H9 (cell line): ENCODE results near the gene SLCO3A1. TPM values are rescaled to one million over a fixed set of nuclear protein-coding genes. Genes with fewer than 3 reads are reported as not detected.

Source experiments
- DNase-seq: peaks from one replicate; pipeline ENCODE4 v3.0.0-alpha.2; 2017
- H2AFZ ChIP-seq: one replicate; pipeline ENCODE4 v1.6.1; 2013; ENCODE audit warnings: mild to moderate bottlenecking, low read length, control low read depth, moderate library complexity
- H2AK5ac ChIP-seq: 2 replicates; pipeline ENCODE4 v1.6.1; 2013; ENCODE audit warnings: low read length, control low read depth, mixed read lengths; ENCODE audit not compliant: insufficient read length
- H2BK120ac ChIP-seq: one replicate; pipeline ENCODE4 v1.6.1; 2013; ENCODE audit warnings: low read depth, mild to moderate bottlenecking, low read length, control low read depth, inconsistent platforms; ENCODE audit not compliant: poor library complexity, severe bottlenecking
- H2BK12ac ChIP-seq: 2 replicates; pipeline ENCODE4 v1.6.1; 2013; ENCODE audit warnings: low read length, control low read depth, mixed read lengths, low read depth; ENCODE audit not compliant: insufficient read length
- H2BK15ac ChIP-seq: 2 replicates; pipeline ENCODE4 v1.6.1; 2013; ENCODE audit warnings: low read depth, low read length, control low read depth
- H2BK20ac ChIP-seq: one replicate; pipeline ENCODE4 v1.6.1; 2013; ENCODE audit warnings: low read depth, mild to moderate bottlenecking, low read length, control low read depth, inconsistent platforms; ENCODE audit not compliant: poor library complexity, severe bottlenecking
- H2BK5ac ChIP-seq: 2 replicates; pipeline ENCODE4 v1.6.1; 2013; ENCODE audit warnings: low read length, control low read depth, mixed read lengths; ENCODE audit not compliant: insufficient read length
- H3K14ac ChIP-seq: 2 replicates; pipeline ENCODE4 v1.6.1; 2013; ENCODE audit warnings: low read length, control low read depth; ENCODE audit not compliant: insufficient read depth
- H3K18ac ChIP-seq: 2 replicates; pipeline ENCODE4 v1.6.1; 2013; ENCODE audit warnings: low read depth, mild to moderate bottlenecking, mixed read lengths, low read length, control low read depth; ENCODE audit not compliant: insufficient read length
- H3K23ac ChIP-seq: 2 replicates; pipeline ENCODE4 v1.6.1; 2013; ENCODE audit warnings: low read length, control low read depth, mixed read lengths, low read depth; ENCODE audit not compliant: insufficient read length
- H3K23me2 ChIP-seq: 2 replicates; pipeline ENCODE4 v1.6.1; 2013; ENCODE audit warnings: low read depth, mild to moderate bottlenecking, mixed read lengths, low read length, control low read depth; ENCODE audit not compliant: insufficient read length, poor library complexity, severe bottlenecking
- H3K27ac ChIP-seq: 2 replicates; pipeline ENCODE4 v1.5.1; 2013; ENCODE audit warnings: low read length, control low read depth, mixed read lengths, low read depth; ENCODE audit not compliant: insufficient read length
- H3K27me3 ChIP-seq: 2 replicates; pipeline ENCODE4 v1.6.1; 2013; ENCODE audit warnings: low read length, control low read depth, inconsistent platforms; ENCODE audit not compliant: insufficient read depth
- H3K4ac ChIP-seq: 2 replicates; pipeline ENCODE4 v1.6.1; 2013; ENCODE audit warnings: low read depth, mild to moderate bottlenecking, control low read depth, inconsistent platforms, low read length, moderate library complexity
- H3K4me1 ChIP-seq: 2 replicates; pipeline ENCODE4 v1.6.1; 2013; ENCODE audit warnings: low read length, control low read depth, inconsistent platforms; ENCODE audit not compliant: insufficient read depth
- H3K4me2 ChIP-seq: 2 replicates; pipeline ENCODE4 v1.6.1; 2013; ENCODE audit warnings: low read length, control low read depth, mixed read lengths; ENCODE audit not compliant: insufficient read length, insufficient read depth
- H3K56ac ChIP-seq: 2 replicates; pipeline ENCODE4 v1.6.1; 2013; ENCODE audit warnings: low read depth, mild to moderate bottlenecking, mixed read lengths, low read length, control low read depth; ENCODE audit not compliant: insufficient read length
- H3K79me1 ChIP-seq: 2 replicates; pipeline ENCODE4 v1.6.1; 2013; ENCODE audit warnings: low read depth, mild to moderate bottlenecking, moderate library complexity, low read length, control low read depth, inconsistent platforms; ENCODE audit not compliant: insufficient read depth, poor library complexity, severe bottlenecking
- H3K79me2 ChIP-seq: 2 replicates; pipeline ENCODE4 v1.6.1; 2013; ENCODE audit warnings: low read length, control low read depth, inconsistent platforms; ENCODE audit not compliant: insufficient read depth
- H3K9ac ChIP-seq: 2 replicates; pipeline ENCODE4 v1.6.1; 2013; ENCODE audit warnings: low read length, control low read depth, mixed read lengths; ENCODE audit not compliant: insufficient read length; ENCODE audit errors: extremely low read depth
- H3K9me3 ChIP-seq: one replicate; pipeline ENCODE4 v1.6.1; 2013; ENCODE audit warnings: low read depth, low read length, inconsistent platforms; ENCODE audit not compliant: control insufficient read depth
- H3T11ph ChIP-seq: one replicate; pipeline ENCODE4 v1.6.1; 2013; ENCODE audit warnings: mild to moderate bottlenecking, low read length, control low read depth, inconsistent platforms
- H4K20me1 ChIP-seq: one replicate; pipeline ENCODE4 v1.6.1; 2013; ENCODE audit not compliant: control insufficient read depth, insufficient read length, insufficient read depth
- H4K5ac ChIP-seq: 2 replicates; pipeline ENCODE4 v1.6.1; 2013; ENCODE audit warnings: low read depth, mild to moderate bottlenecking, mixed read lengths, low read length, control low read depth; ENCODE audit not compliant: insufficient read length
- H4K8ac ChIP-seq: replicated peaks from 2 replicates; pipeline ENCODE4 v1.6.1; 2013; ENCODE audit warnings: low read length, control low read depth, mixed read lengths, low read depth; ENCODE audit not compliant: insufficient read length
- H4K91ac ChIP-seq: 2 replicates; pipeline ENCODE4 v1.6.1; 2013; ENCODE audit warnings: low read depth, mild to moderate bottlenecking, moderate library complexity, mixed read lengths, low read length, control low read depth; ENCODE audit not compliant: insufficient read length
- H3K27ac Mint-ChIP-seq, 3 experiments: 2 replicates in 2 of 3; 3 replicates in 1 of 3; pipeline ENCODE4 v1.8.0; 2020 to 2021; ENCODE audit warnings: mixed read lengths in 3 of 3, mild to moderate bottlenecking in 1 of 3, moderate library complexity in 1 of 3
- H3K27me3 Mint-ChIP-seq: 2 replicates; pipeline ENCODE4 v1.8.0; 2021; ENCODE audit warnings: low read depth, mild to moderate bottlenecking, moderate library complexity, mixed read lengths
- H3K36me3 Mint-ChIP-seq, 3 experiments: 2 replicates in 2 of 3; 3 replicates in 1 of 3; pipeline ENCODE4 v1.8.0; 2020 to 2021; ENCODE audit warnings: low read depth in 3 of 3, mixed read lengths in 3 of 3; ENCODE audit not compliant: insufficient read depth in 1 of 3
- H3K4me1 Mint-ChIP-seq, 2 experiments: 2 replicates each; pipeline ENCODE4 v1.8.0; 2020; ENCODE audit warnings: mixed read lengths in 2 of 2
- H3K4me3 Mint-ChIP-seq, 2 experiments: 2 replicates in 1 of 2; 3 replicates in 1 of 2; pipeline ENCODE4 v1.8.0; 2020 to 2021; ENCODE audit warnings: mild to moderate bottlenecking in 2 of 2, mixed read lengths in 2 of 2, moderate library complexity in 1 of 2
- H3K9me3 Mint-ChIP-seq, 2 experiments: 2 replicates in 1 of 2; 3 replicates in 1 of 2; pipeline ENCODE4 v1.8.0; 2020; ENCODE audit warnings: mild to moderate bottlenecking in 2 of 2, mixed read lengths in 2 of 2, moderate library complexity in 1 of 2
- CTCF ChIP-seq: fragments of 200-600 bp; sonication (generic); conservative IDR thresholded peaks from 3 replicates; pipeline ENCODE4 v1.8.0; 2021; ENCODE audit warnings: antibody characterized with exemption, mild to moderate bottlenecking
- WGBS: extraction: QIAGEN DNeasy Blood & Tissue Kit; methylation state at CpG from one replicate; pipeline ENCODE4 v1.1.7; 2013; ENCODE audit warnings: missing lambda C conversion rate, low lambda C conversion rate, mixed read lengths; ENCODE audit not compliant: insufficient read length; ENCODE audit errors: extremely low coverage; 5-methylcytosine and 5-hydroxymethylcytosine counted together
- total RNA-seq: library from RNA; stranded (reverse); gene quantifications from 2 replicates; pipeline ENCODE4 v1.2.1, GENCODE V29; 2021

Gene SLCO3A1
- total RNA-seq, 1 experiment from 2014 or later, result 9.4 TPM

- Histone ChIP-seq H2AK5ac (no peak overlapping the region), H2BK12ac (no peak overlapping the region), H3K14ac (no peak overlapping the region), H3K4me2 (no peak overlapping the region), H2BK20ac (no peak overlapping the region), H3K27me3 (no peaks in the 10 kb centered on the region), H3K27ac (no peak overlapping the region), H3K56ac (no peak overlapping the region), H3K23ac (no peak overlapping the region), H2AFZ (no peak overlapping the region), H3T11ph (no peak overlapping the region), H3K23me2 (no peaks in the 10 kb centered on the region), H3K9me3 (no peaks in the 10 kb centered on the region), H4K91ac (no peak overlapping the region), H3K4me1 (peaks cover 3% of the 10 kb centered on the region; the same call in 1 of the 2 replicates), H3K79me2 (no peaks in the 10 kb centered on the region), H3K79me1 (no peaks in the 10 kb centered on the region), H3K9ac (no peak overlapping the region), H4K8ac (no peak overlapping the region), H2BK15ac (no peak overlapping the region), H3K4ac (no peak overlapping the region), H4K5ac (no peak overlapping the region), H2BK5ac (no peak overlapping the region), H3K18ac (no peak overlapping the region), H2BK120ac (no peak overlapping the region), H4K20me1 (no peaks in the 10 kb centered on the region)
- Mint-ChIP-seq H3K27ac (peak overlapping the region in 2 of 3 experiments; percentile 43 to 67; a peak in 2 of 7 replicates), H3K9me3 (no peaks in the 10 kb centered on the region), H3K36me3 (no peaks in the 10 kb centered on the region), H3K27me3 (no peaks in the 10 kb centered on the region), H3K4me3 (no peak overlapping the region), H3K4me1 (peaks cover 15 to 28% of the 10 kb centered on the region in 2 experiments)
- WGBS, result no CpG with 5 or more reads among the region's 10 CpGs
- DNase-seq, result no peak
- TF ChIP-seq CTCF, result no peak
Measured at GRCh38 chr15:92025706-92026270, 172.3 kb downstream of the SLCO3A1 start.
